HG03457 (cell line): Measurements from ENCODE around the gene SLC41A1.

ENCODE experiments used
- ATAC-seq: cut with Tn5 transposase; IDR thresholded peaks from one replicate; pipeline ENCODE4 v1.9.1; 2021; ENCODE audit warnings: moderate number of reproducible peaks; ENCODE audit not compliant: unreplicated experiment

SLC41A1 gene

GRCh38 chr1:205763980-205764379 lies 49.0 kb downstream of the SLC41A1 start:
- no peak for ATAC-seq

DNA sequence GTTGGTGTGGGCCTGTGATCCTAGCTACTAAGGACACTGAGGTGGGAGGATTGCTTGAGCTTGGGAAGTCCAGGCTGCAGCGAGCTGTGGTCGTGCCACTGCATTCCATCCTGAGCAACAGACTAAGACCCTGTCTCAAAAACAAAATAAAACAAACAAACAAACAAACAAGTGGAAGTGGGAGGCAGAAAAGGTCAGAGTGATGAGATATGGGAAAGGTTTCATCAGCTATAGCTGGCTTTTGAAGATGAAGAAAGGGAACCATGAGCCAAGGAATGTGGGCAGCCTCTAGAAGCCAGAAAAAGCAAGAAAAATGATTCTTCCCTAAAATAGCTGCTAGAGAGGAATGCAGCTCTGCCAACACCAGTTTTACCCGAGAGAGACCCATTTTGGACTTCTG lies 52.4 kb downstream of the SLC41A1 start:
- no peak for ATAC-seq

GRCh38 chr1:205756552-205756951 lies 56.4 kb downstream of the SLC41A1 start:
- ATAC-seq: no peak

DNA sequence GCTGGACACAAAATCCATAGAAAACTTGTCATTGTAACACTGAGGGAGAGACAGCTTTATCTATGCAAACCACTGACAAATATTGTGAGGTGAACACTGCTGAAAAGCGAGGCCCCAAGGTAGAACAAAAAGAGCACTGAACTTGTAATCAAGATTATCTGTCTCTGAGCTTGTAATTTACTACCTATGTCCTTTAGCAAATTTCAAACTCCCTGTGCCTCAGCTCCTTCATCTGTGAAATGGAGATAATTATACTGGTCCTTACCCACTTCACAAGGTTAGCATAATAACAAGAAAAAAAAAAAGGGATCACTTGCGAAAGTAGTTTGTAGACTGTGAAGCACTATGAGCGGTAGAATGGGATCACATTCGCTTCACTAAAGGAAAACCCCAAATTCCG lies 58.1 kb downstream of the SLC41A1 start:
- no peak for ATAC-seq

DNA sequence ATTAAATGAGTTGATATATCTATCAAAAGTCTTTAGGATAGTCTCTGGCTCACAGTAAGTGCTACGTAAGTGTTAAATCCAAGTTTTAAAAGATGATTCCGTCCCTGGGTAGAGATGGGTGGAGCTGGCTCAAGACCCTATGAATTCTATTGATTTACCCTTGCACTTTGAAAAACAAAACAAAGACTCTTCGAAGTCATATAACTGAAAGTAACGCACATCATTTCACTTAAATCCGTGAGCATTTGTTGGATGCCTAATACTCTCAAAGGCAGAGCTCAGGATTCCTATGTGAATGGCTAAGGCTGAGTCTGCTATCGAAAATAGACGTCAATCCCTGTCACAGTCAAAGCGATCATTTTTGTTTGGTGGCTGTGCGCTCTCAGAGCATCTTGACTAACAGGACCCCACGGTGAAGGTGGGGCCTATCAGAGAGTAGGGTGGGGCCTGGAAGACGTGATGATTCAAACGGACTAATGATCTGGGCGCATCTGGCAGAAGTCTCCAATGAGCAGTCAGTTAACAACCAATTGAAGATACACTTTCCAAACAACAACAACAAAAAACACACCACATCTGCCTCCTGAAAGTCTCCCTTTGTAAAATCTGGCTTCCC lies 61.9 kb downstream of the SLC41A1 start:
- no peak for ATAC-seq

DNA sequence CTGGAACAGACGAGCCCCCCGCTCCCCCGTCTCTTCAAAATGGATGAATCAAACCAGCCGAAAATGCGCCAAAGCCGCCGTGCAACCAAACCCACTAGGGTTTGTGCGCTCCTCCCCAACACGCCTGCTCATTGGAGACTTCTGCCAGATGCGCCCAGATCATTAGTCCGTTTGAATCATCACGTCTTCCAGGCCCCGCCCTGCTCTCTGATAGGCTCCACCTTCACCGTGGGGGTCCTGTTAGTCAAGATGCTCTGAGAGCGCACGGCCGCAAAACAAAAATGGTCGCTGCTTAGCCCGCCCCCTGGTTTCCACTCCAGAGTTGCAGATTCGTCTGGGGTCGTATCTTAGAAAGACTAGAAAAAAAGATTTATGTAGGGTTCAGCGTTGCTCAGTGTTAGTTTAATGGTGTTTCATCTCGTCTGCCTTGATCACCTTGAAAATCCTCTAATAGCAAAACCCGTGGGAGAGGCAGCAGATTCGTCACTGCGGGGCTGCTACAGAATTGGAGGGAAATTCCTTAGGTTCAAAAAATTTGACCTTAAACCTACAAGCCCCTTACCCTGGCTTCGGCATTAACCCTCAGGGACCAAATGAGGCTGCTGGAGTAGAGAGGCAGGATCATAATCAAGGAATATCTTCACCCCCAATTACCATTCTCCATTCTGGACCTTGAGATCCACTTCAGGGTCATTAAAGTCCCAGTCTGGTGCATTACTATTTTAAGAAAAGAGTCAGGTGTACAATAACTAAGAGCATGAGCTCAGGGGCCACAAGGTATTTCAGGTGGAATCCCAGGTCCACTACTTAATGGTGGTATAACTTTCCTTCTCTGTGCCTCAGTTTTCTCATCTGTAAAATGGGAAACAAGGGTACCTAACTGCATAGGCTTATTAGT lies 62.6 kb downstream of the SLC41A1 start, which contains the start of gene NUCKS1:
Gene NUCKS1 (minus strand): TSS at position 45 of the 898 bp plus-strand sequence. CDS start 209 bp downstream, outside the sequence.
- peak; percentile 78 for ATAC-seq

DNA sequence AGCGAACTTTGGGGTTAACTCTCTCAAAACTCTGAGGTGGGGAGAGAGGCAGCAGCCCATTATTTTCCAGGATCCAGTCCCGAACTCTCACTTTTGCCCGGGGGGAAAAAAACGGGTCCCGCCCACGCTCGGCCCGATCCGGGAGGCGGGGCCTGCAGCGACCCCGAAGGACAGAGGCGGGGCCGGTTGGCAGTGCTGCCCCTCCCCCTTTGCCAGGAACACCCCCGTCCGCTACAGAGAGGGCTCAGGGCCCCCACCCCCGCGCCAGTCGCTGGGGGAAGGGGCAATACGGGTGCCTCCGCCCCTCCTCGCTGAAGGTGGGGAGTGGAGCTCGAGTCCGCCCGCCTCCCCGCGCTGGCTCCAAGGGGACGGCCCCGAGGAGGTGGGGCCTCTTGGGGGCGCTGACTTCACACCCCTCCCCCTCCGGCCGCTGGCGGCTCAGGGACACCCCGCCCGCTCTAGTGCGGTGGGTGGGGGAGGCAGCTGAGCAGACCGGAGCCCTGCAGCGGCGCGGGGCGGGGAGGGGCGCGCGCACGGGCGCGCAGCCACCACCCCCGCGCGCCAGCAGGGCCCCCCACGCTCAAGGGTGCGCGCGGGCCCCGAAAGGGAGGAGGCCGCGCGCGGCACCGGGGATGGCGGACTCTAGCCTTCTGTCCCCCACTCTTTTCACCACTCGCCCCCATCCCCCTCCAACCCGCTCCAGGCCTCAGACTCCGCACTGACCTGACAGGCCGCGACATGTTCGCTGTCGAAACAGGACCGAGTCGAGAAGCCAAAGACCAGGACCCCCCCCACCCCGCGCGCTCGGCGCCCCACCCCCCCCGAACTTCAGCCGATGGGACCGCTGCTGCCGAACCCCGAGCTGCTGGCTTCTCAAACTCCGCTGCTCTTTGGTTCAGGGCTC lies 63.5 kb downstream of the SLC41A1 start:
- ATAC-seq: peak; percentile 48

DNA sequence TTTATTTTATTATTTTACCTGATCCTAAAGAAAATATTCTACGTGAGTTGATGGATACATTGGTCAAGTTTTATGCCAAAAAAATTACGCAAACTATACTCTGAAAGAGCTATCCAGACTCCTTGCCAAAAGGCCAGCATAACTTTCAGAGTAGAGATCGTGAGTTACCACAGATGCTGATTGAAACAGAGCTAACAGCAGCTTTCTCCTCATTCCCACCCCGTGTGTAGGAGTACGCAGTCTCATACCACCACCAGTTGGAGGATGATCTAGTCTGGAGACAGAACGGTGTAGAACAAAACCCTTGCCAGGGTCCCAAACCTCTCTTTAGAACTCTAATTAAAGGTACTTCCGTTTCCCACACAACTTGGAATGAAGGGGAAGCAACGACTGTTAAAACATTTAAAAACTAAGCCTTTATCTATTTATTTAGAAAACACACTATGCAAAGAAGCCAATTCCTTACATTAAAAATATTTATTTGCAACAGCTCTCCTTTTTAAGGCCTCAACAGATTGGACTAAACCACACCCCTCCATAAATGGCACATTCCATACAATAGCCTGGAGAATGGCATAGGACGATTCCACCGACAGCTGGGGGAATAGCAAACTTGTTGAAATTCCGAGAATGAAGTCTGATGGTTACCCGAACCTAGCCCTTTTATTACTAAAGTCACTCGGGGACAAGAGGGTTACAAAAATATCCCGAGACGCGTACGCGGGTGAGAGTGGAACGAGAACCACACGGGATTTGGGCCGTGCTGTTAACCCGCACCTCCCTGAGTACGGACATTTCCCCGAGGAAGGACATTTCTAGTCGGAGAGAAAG lies 64.4 kb downstream of the SLC41A1 start:
- ATAC-seq: peak; percentile 19

DNA sequence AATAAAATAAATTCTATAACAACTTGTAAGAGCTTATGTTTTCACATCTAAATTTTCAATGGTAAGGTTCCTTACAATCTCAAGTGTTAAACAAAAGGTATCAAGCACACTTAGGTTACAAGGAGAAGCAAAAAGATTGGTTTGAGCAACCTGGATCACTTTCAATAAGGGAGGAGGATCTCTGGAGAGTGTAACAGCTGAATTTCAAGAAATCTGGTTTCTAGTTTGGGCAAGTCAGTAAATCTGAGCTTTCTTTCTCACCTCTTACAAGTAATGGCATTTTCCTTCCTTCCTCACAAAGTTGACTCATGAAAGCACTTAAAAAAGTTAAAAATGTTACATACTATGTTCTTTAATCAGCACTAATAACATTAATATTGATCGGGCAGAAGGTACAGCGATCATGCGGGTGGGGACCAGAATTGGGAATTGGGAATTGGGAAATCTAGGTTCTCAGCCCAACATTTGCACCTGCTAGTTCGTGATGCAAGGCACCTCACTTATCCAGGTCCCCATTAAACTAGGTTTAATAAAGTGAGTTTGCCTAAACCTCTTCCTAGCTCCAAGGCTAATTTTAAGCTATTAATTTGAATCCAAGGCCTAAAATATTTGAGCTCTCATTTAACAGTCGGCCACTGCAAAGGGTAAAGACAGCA lies 66.1 kb downstream of the SLC41A1 start:
- no peak for ATAC-seq

DNA sequence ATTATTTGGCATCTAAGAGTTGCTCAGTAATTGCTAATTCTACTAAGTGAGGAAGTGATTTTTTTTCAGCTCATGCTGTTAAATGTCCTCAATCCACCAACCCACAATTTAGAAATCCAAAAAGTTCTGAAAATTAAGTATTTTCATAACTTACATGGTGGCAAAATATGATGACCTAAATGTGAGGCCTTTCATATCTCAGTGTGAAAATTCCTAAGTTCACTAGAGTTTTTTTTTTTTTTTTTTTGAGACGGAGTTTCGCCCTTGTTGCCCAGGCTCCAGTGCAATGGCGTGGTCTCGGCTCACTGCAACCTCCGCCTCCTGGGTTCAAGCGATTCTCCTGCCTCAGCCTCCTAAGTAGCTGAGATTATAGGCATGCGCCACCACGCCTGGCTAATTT lies 68.6 kb downstream of the SLC41A1 start:
- no peak for ATAC-seq

- no peak for ATAC-seq
Measured at GRCh38 chr1:205743977-205744376, 69.0 kb downstream of the SLC41A1 start.

DNA sequence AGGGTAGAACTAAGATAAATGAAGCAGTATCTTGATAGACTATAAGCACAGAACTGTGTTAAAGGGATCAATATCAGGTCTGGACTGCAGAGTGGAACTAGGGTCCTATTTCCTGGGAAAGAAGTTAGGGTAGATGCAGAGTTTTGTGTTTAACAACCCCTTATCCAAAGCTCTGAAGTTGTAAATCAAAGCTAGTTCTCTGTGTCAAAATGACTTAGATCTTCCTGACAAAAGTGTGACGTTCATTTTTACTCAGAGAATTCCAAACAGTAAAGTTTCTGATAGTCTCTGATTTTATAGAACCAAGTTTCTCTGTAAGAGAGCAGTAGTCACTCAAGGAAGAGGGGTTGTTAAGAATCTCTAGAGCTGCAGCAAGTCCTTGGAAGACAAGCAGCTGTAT lies 71.3 kb downstream of the SLC41A1 start:
- no peak for ATAC-seq

- ATAC-seq: no peak
Measured at GRCh38 chr1:205739348-205740160, 73.4 kb downstream of the SLC41A1 start.
